GM12874 (cell line): ENCODE results near the gene PNRC2.

ENCODE experiments used
- CTCF ChIP-seq: IDR thresholded peaks from 2 replicates; pipeline ENCODE4 v1.5.1; 2011; ENCODE audit warnings: low read depth, mild to moderate bottlenecking, control low read depth, low read length, moderate library complexity; ENCODE audit not compliant: insufficient read depth

Gene PNRC2

GRCh38 chr1:23958810-23959460 is 693 bp upstream of the PNRC2 start:
- peak; percentile 37; the same call in 1 of the 2 replicates for TF ChIP-seq CTCF

- TF ChIP-seq CTCF = no peak
Measured at GRCh38 chr1:23960291-23961020, 828 bp downstream of the PNRC2 start.

- no peak for TF ChIP-seq CTCF
Measured at GRCh38 chr1:23963617-23964234, 4.1 kb downstream of the PNRC2 start.

GRCh38 chr1:23964235-23964668 is 4.6 kb downstream of the PNRC2 start:
- TF ChIP-seq CTCF = no peak

- no peak for TF ChIP-seq CTCF
Measured at GRCh38 chr1:23964790-23965740, 5.4 kb downstream of the PNRC2 start.

- no peak for TF ChIP-seq CTCF
Measured at GRCh38 chr1:23966973-23967493, 7.4 kb downstream of the PNRC2 start.
